PC-9 (cell line): ENCODE results near the gene COASY. TPM values are rescaled to one million over a fixed set of nuclear protein-coding genes. Genes with fewer than 3 reads are reported as not detected.

Source experiments
- BruUV-seq: library from RNA; stranded (reverse); fragments of 400-500 nt; replicated peaks from 2 replicates; lab custom pipeline; 2021; lab: Mats Ljungman, UMichigan
- CTCF ChIA-PET: fragments of 300-600 bp; sonication (Branson Sonifier 250); formaldehyde crosslinking; loops from one replicate; lab custom pipeline; 2022; ENCODE audit warnings: antibody characterized with exemption; lab: Charles Lee
- POLR2A ChIA-PET: fragments of 300-600 bp; sonication (Branson Sonifier 250); formaldehyde crosslinking; loops from one replicate; lab custom pipeline; 2022; ENCODE audit warnings: antibody characterized with exemption; ENCODE audit not compliant: unreplicated experiment; lab: Charles Lee
- DNase-seq, 2 experiments: peaks; one replicate each; pipeline versions ENCODE4 v3.0.0 to v3.0.0-alpha.2; 2015 to 2022; ENCODE audit warnings: mixed read lengths in 1 of 2
- H2AFZ ChIP-seq: fragments of 200-600 bp; sonication (generic); 2 replicates; pipeline ENCODE4 v1.8.1; 2017; ENCODE audit warnings: antibody characterized with exemption
- H3F3A ChIP-seq: fragments of 200-600 bp; sonication (generic); 2 replicates; pipeline ENCODE4 v1.8.1; 2017; ENCODE audit warnings: antibody characterized with exemption, mild to moderate bottlenecking, low read depth; ENCODE audit not compliant: insufficient read depth
- H3K27ac ChIP-seq: fragments of 200-600 bp; sonication (generic); 2 replicates; pipeline ENCODE4 v1.6.1; 2016; ENCODE audit warnings: mixed run types
- H3K27me3 ChIP-seq: fragments of 200-600 bp; sonication (generic); 2 replicates; pipeline ENCODE4 v1.6.1; 2016; ENCODE audit warnings: low read depth, mixed run types; ENCODE audit not compliant: insufficient read depth
- H3K36me3 ChIP-seq: fragments of 200-600 bp; sonication (generic); 2 replicates; pipeline ENCODE4 v1.6.1; 2016; ENCODE audit warnings: low read depth, mixed run types
- H3K4me1 ChIP-seq: fragments of 200-600 bp; sonication (generic); replicated peaks from 2 replicates; pipeline ENCODE4 v1.6.1; 2016; ENCODE audit warnings: mixed run types; ENCODE audit not compliant: insufficient read depth
- H3K4me2 ChIP-seq: fragments of 200-600 bp; sonication (generic); 2 replicates; pipeline ENCODE4 v1.6.1; 2017; ENCODE audit warnings: mixed run types
- H3K4me3 ChIP-seq: fragments of 200-600 bp; sonication (generic); 2 replicates; pipeline ENCODE4 v1.6.1; 2016; ENCODE audit warnings: mixed run types
- H3K79me2 ChIP-seq: fragments of 200-600 bp; sonication (generic); 2 replicates; pipeline ENCODE4 v1.6.1; 2017; ENCODE audit warnings: low read depth, mixed run types
- H3K9me2 ChIP-seq: fragments of 200-600 bp; sonication (generic); 2 replicates; pipeline ENCODE4 v1.8.1; 2017; ENCODE audit warnings: mild to moderate bottlenecking; ENCODE audit not compliant: insufficient read depth
- H3K9me3 ChIP-seq: fragments of 200-600 bp; sonication (generic); 2 replicates; pipeline ENCODE4 v1.8.1; 2016; ENCODE audit warnings: low read depth; ENCODE audit not compliant: insufficient read depth
- H4K20me1 ChIP-seq: fragments of 200-600 bp; sonication (generic); 2 replicates; pipeline ENCODE4 v1.8.1; 2017; ENCODE audit not compliant: insufficient read depth
- CTCF ChIP-seq: fragments of 200-600 bp; sonication (generic); conservative IDR thresholded peaks from 2 replicates; pipeline ENCODE4 v1.6.1; 2017; ENCODE audit warnings: mixed run types, antibody characterized with exemption, mild to moderate bottlenecking, moderate library complexity
- EZH2 ChIP-seq: fragments of 200-600 bp; sonication (generic); IDR thresholded peaks from 2 replicates; pipeline ENCODE4 v1.8.0; 2017; ENCODE audit warnings: antibody characterized with exemption, low read depth
- intact Hi-C: fragments of 100-400 bp; cut with micrococcal nuclease; formaldehyde crosslinking; loops from one replicate; pipeline ENCODE4 v1.10.0; 2022; ENCODE audit not compliant: unreplicated experiment
- total RNA-seq: library from RNA; stranded (reverse); gene quantifications from 2 replicates; pipeline ENCODE4 v1.2.3, GENCODE V29; 2021

The COASY gene
- total RNA-seq, 1 experiment from 2014 or later, result 152 TPM

- H3K27ac ChIP-seq, result no peak overlapping the region
Measured at GRCh38 chr17:42563950-42564349, 2.0 kb downstream of the COASY start.

GRCh38 chr17:42564815-42565522 lies 3.0 kb downstream of the COASY start:
- peaks cover 63% of the 10 kb centered on the region for H3K79me2 ChIP-seq
- DNase-seq, result no peak
- H3K4me3 ChIP-seq, result no peak overlapping the region
- H3K27ac ChIP-seq, result no peak overlapping the region
- H4K20me1 ChIP-seq, result no peaks in the 10 kb centered on the region
- no TSS peak for BruUV-seq
- intact Hi-C loops, result no loop called here
- TF ChIP-seq EZH2 (no peak), CTCF (no peak)
- ChIA-PET POLR2A (no interaction called here), CTCF (no interaction called here)
- H3K4me1 ChIP-seq, result peaks cover 32% of the 10 kb centered on the region
- H3K36me3 ChIP-seq, result peaks cover 16% of the 10 kb centered on the region
- no peak overlapping the region for H2AFZ ChIP-seq
- H3F3A ChIP-seq, result peaks cover 75% of the 10 kb centered on the region
- no peaks in the 10 kb centered on the region for H3K27me3 ChIP-seq
- no peaks in the 10 kb centered on the region for H3K9me2 ChIP-seq
- no peaks in the 10 kb centered on the region for H3K9me3 ChIP-seq
- H3K4me2 ChIP-seq, result no peak overlapping the region

More at GRCh38 chr17:42563950-42564349, 2.0 kb downstream of the COASY start:
- Histone ChIP-seq H3K9me2 (no peaks in the 10 kb centered on the region), H4K20me1 (no peaks in the 10 kb centered on the region), H3K27me3 (no peaks in the 10 kb centered on the region), H3K36me3 (peaks cover 15% of the 10 kb centered on the region), H3K4me3 (peak overlapping the region; percentile 81), H3K4me2 (peak overlapping the region; percentile 99), H2AFZ (no peak overlapping the region), H3K9me3 (no peaks in the 10 kb centered on the region), H3K4me1 (peaks cover 32% of the 10 kb centered on the region), H3F3A (peaks cover 67% of the 10 kb centered on the region), H3K79me2 (peaks cover 58% of the 10 kb centered on the region)
- ChIA-PET CTCF (interaction anchor here (0.7 kb wide), 1 partner anchor 9 kb away, joined by 3 read pairs; no protein-coding TSS in a partner anchor), POLR2A (no interaction called here)
- TF ChIP-seq CTCF, result no peak
- no peak for TF ChIP-seq EZH2
- intact Hi-C loops, result loop anchor here (2.0 kb wide), 1 partner anchor 27 kb away; the partner anchor contains the start of gene NAGLU
- BruUV-seq, result no TSS peak
- DNase-seq, result no peak

- intact Hi-C loops, result no loop called here
- no peaks in the 10 kb centered on the region for H3K27me3 ChIP-seq
- H3K4me1 ChIP-seq, result peaks cover 32% of the 10 kb centered on the region
- CTCF ChIA-PET, result interaction anchor here (0.9 kb wide), 1 partner anchor 13 kb away, joined by 8 read pairs; no protein-coding TSS in a partner anchor
- H3K36me3 ChIP-seq, result peaks cover 20% of the 10 kb centered on the region
- no peak for DNase-seq
- H3K4me3 ChIP-seq, result no peak overlapping the region
- BruUV-seq, result TSS peak; percentile 16
- TF ChIP-seq EZH2 (no peak), CTCF (no peak)
- no peaks in the 10 kb centered on the region for H4K20me1 ChIP-seq
- H3K9me2 ChIP-seq, result no peaks in the 10 kb centered on the region
- POLR2A ChIA-PET, result no interaction called here
- H3K9me3 ChIP-seq, result no peaks in the 10 kb centered on the region
- peaks cover 73% of the 10 kb centered on the region for H3F3A ChIP-seq
- H2AFZ ChIP-seq, result no peak overlapping the region
- H3K4me2 ChIP-seq, result no peak overlapping the region
- H3K79me2 ChIP-seq, result peaks cover 63% of the 10 kb centered on the region
- H3K27ac ChIP-seq, result no peak overlapping the region
Measured at GRCh38 chr17:42565523-42566214, 3.7 kb downstream of the COASY start.
